H9 (cell line): Measurements from ENCODE around the gene AGT. TPM values are rescaled to one million over a fixed set of nuclear protein-coding genes. Genes with fewer than 3 reads are reported as not detected.

ENCODE experiments used
- DNase-seq: peaks from one replicate; pipeline ENCODE4 v3.0.0-alpha.2; 2017
- H2AFZ ChIP-seq: one replicate; pipeline ENCODE4 v1.6.1; 2013; ENCODE audit warnings: mild to moderate bottlenecking, low read length, control low read depth, moderate library complexity
- H2AK5ac ChIP-seq: 2 replicates; pipeline ENCODE4 v1.6.1; 2013; ENCODE audit warnings: low read length, control low read depth, mixed read lengths; ENCODE audit not compliant: insufficient read length
- H2BK120ac ChIP-seq: one replicate; pipeline ENCODE4 v1.6.1; 2013; ENCODE audit warnings: low read depth, mild to moderate bottlenecking, low read length, control low read depth, inconsistent platforms; ENCODE audit not compliant: poor library complexity, severe bottlenecking
- H2BK12ac ChIP-seq: 2 replicates; pipeline ENCODE4 v1.6.1; 2013; ENCODE audit warnings: low read length, control low read depth, mixed read lengths, low read depth; ENCODE audit not compliant: insufficient read length
- H2BK15ac ChIP-seq: 2 replicates; pipeline ENCODE4 v1.6.1; 2013; ENCODE audit warnings: low read depth, low read length, control low read depth
- H2BK20ac ChIP-seq: one replicate; pipeline ENCODE4 v1.6.1; 2013; ENCODE audit warnings: low read depth, mild to moderate bottlenecking, low read length, control low read depth, inconsistent platforms; ENCODE audit not compliant: poor library complexity, severe bottlenecking
- H2BK5ac ChIP-seq: 2 replicates; pipeline ENCODE4 v1.6.1; 2013; ENCODE audit warnings: low read length, control low read depth, mixed read lengths; ENCODE audit not compliant: insufficient read length
- H3K14ac ChIP-seq: 2 replicates; pipeline ENCODE4 v1.6.1; 2013; ENCODE audit warnings: low read length, control low read depth; ENCODE audit not compliant: insufficient read depth
- H3K18ac ChIP-seq: 2 replicates; pipeline ENCODE4 v1.6.1; 2013; ENCODE audit warnings: low read depth, mild to moderate bottlenecking, mixed read lengths, low read length, control low read depth; ENCODE audit not compliant: insufficient read length
- H3K23ac ChIP-seq: 2 replicates; pipeline ENCODE4 v1.6.1; 2013; ENCODE audit warnings: low read length, control low read depth, mixed read lengths, low read depth; ENCODE audit not compliant: insufficient read length
- H3K23me2 ChIP-seq: 2 replicates; pipeline ENCODE4 v1.6.1; 2013; ENCODE audit warnings: low read depth, mild to moderate bottlenecking, mixed read lengths, low read length, control low read depth; ENCODE audit not compliant: insufficient read length, poor library complexity, severe bottlenecking
- H3K27ac ChIP-seq: 2 replicates; pipeline ENCODE4 v1.5.1; 2013; ENCODE audit warnings: low read length, control low read depth, mixed read lengths, low read depth; ENCODE audit not compliant: insufficient read length
- H3K27me3 ChIP-seq: 2 replicates; pipeline ENCODE4 v1.6.1; 2013; ENCODE audit warnings: low read length, control low read depth, inconsistent platforms; ENCODE audit not compliant: insufficient read depth
- H3K4ac ChIP-seq: 2 replicates; pipeline ENCODE4 v1.6.1; 2013; ENCODE audit warnings: low read depth, mild to moderate bottlenecking, control low read depth, inconsistent platforms, low read length, moderate library complexity
- H3K4me1 ChIP-seq: 2 replicates; pipeline ENCODE4 v1.6.1; 2013; ENCODE audit warnings: low read length, control low read depth, inconsistent platforms; ENCODE audit not compliant: insufficient read depth
- H3K4me2 ChIP-seq: 2 replicates; pipeline ENCODE4 v1.6.1; 2013; ENCODE audit warnings: low read length, control low read depth, mixed read lengths; ENCODE audit not compliant: insufficient read length, insufficient read depth
- H3K56ac ChIP-seq: 2 replicates; pipeline ENCODE4 v1.6.1; 2013; ENCODE audit warnings: low read depth, mild to moderate bottlenecking, mixed read lengths, low read length, control low read depth; ENCODE audit not compliant: insufficient read length
- H3K79me1 ChIP-seq: 2 replicates; pipeline ENCODE4 v1.6.1; 2013; ENCODE audit warnings: low read depth, mild to moderate bottlenecking, moderate library complexity, low read length, control low read depth, inconsistent platforms; ENCODE audit not compliant: insufficient read depth, poor library complexity, severe bottlenecking
- H3K79me2 ChIP-seq: 2 replicates; pipeline ENCODE4 v1.6.1; 2013; ENCODE audit warnings: low read length, control low read depth, inconsistent platforms; ENCODE audit not compliant: insufficient read depth
- H3K9ac ChIP-seq: 2 replicates; pipeline ENCODE4 v1.6.1; 2013; ENCODE audit warnings: low read length, control low read depth, mixed read lengths; ENCODE audit not compliant: insufficient read length; ENCODE audit errors: extremely low read depth
- H3K9me3 ChIP-seq: one replicate; pipeline ENCODE4 v1.6.1; 2013; ENCODE audit warnings: low read depth, low read length, inconsistent platforms; ENCODE audit not compliant: control insufficient read depth
- H3T11ph ChIP-seq: one replicate; pipeline ENCODE4 v1.6.1; 2013; ENCODE audit warnings: mild to moderate bottlenecking, low read length, control low read depth, inconsistent platforms
- H4K20me1 ChIP-seq: one replicate; pipeline ENCODE4 v1.6.1; 2013; ENCODE audit not compliant: control insufficient read depth, insufficient read length, insufficient read depth
- H4K5ac ChIP-seq: 2 replicates; pipeline ENCODE4 v1.6.1; 2013; ENCODE audit warnings: low read depth, mild to moderate bottlenecking, mixed read lengths, low read length, control low read depth; ENCODE audit not compliant: insufficient read length
- H4K8ac ChIP-seq: replicated peaks from 2 replicates; pipeline ENCODE4 v1.6.1; 2013; ENCODE audit warnings: low read length, control low read depth, mixed read lengths, low read depth; ENCODE audit not compliant: insufficient read length
- H4K91ac ChIP-seq: 2 replicates; pipeline ENCODE4 v1.6.1; 2013; ENCODE audit warnings: low read depth, mild to moderate bottlenecking, moderate library complexity, mixed read lengths, low read length, control low read depth; ENCODE audit not compliant: insufficient read length
- H3K27ac Mint-ChIP-seq, 3 experiments: 2 replicates in 2 of 3; 3 replicates in 1 of 3; pipeline ENCODE4 v1.8.0; 2020 to 2021; ENCODE audit warnings: mixed read lengths in 3 of 3, mild to moderate bottlenecking in 1 of 3, moderate library complexity in 1 of 3
- H3K27me3 Mint-ChIP-seq: 2 replicates; pipeline ENCODE4 v1.8.0; 2021; ENCODE audit warnings: low read depth, mild to moderate bottlenecking, moderate library complexity, mixed read lengths
- H3K36me3 Mint-ChIP-seq, 3 experiments: 2 replicates in 2 of 3; 3 replicates in 1 of 3; pipeline ENCODE4 v1.8.0; 2020 to 2021; ENCODE audit warnings: low read depth in 3 of 3, mixed read lengths in 3 of 3; ENCODE audit not compliant: insufficient read depth in 1 of 3
- H3K4me1 Mint-ChIP-seq, 2 experiments: 2 replicates each; pipeline ENCODE4 v1.8.0; 2020; ENCODE audit warnings: mixed read lengths in 2 of 2
- H3K4me3 Mint-ChIP-seq, 2 experiments: 2 replicates in 1 of 2; 3 replicates in 1 of 2; pipeline ENCODE4 v1.8.0; 2020 to 2021; ENCODE audit warnings: mild to moderate bottlenecking in 2 of 2, mixed read lengths in 2 of 2, moderate library complexity in 1 of 2
- H3K9me3 Mint-ChIP-seq, 2 experiments: 2 replicates in 1 of 2; 3 replicates in 1 of 2; pipeline ENCODE4 v1.8.0; 2020; ENCODE audit warnings: mild to moderate bottlenecking in 2 of 2, mixed read lengths in 2 of 2, moderate library complexity in 1 of 2
- WGBS: extraction: QIAGEN DNeasy Blood & Tissue Kit; methylation state at CpG from one replicate; pipeline ENCODE4 v1.1.7; 2013; ENCODE audit warnings: missing lambda C conversion rate, low lambda C conversion rate, mixed read lengths; ENCODE audit not compliant: insufficient read length; ENCODE audit errors: extremely low coverage; 5-methylcytosine and 5-hydroxymethylcytosine counted together
- long read RNA-seq: library from polyadenylated mRNA; unstranded; transcript quantifications from one replicate; pipeline ENCODE4 v2.0.0, GENCODE V29; 2020
- total RNA-seq: library from RNA; stranded (reverse); gene quantifications from 2 replicates; pipeline ENCODE4 v1.2.1, GENCODE V29; 2021
- TF ChIP-seq, protein P1 (sequence below): fragments of 200-600 bp; sonication (generic); conservative IDR thresholded peaks from 3 replicates; pipeline ENCODE4 v1.8.0; 2021; ENCODE audit warnings: antibody characterized with exemption, mild to moderate bottlenecking

Gene AGT
- not detected in 2 replicates for total RNA-seq
- long read RNA-seq = 0 reads

GRCh38 chr1:230713915-230714764, at the start of gene AGT:
AGT (minus strand) TSS chr1:230714122; CDS start chr1:230710823, 3,299 bp downstream.
- no peaks in the 10 kb centered on the region for H3K23me2 ChIP-seq
- no peak within 1 kb of the TSS for H2BK12ac ChIP-seq
- no peaks in the 10 kb centered on the region for H4K20me1 ChIP-seq
- no peak within 1 kb of the TSS for H3K4me2 ChIP-seq
- H2AFZ ChIP-seq = no peak within 1 kb of the TSS
- H4K91ac ChIP-seq = no peak within 1 kb of the TSS
- WGBS = no CpG with 5 or more reads among the region's 24 CpGs
- H3K4me3 Mint-ChIP-seq = no peak within 1 kb of the TSS
- no peak within 1 kb of the TSS for H3K18ac ChIP-seq
- no peak within 1 kb of the TSS for H3K4ac ChIP-seq
- no peak within 1 kb of the TSS for H3K27ac Mint-ChIP-seq
- no peak within 1 kb of the TSS for H3K23ac ChIP-seq
- H3K56ac ChIP-seq = no peak within 1 kb of the TSS
- peaks cover 9% of the 10 kb centered on the region for H3K27me3 Mint-ChIP-seq
- H3K79me2 ChIP-seq = no peaks in the 10 kb centered on the region
- TF ChIP-seq, protein P1, sequence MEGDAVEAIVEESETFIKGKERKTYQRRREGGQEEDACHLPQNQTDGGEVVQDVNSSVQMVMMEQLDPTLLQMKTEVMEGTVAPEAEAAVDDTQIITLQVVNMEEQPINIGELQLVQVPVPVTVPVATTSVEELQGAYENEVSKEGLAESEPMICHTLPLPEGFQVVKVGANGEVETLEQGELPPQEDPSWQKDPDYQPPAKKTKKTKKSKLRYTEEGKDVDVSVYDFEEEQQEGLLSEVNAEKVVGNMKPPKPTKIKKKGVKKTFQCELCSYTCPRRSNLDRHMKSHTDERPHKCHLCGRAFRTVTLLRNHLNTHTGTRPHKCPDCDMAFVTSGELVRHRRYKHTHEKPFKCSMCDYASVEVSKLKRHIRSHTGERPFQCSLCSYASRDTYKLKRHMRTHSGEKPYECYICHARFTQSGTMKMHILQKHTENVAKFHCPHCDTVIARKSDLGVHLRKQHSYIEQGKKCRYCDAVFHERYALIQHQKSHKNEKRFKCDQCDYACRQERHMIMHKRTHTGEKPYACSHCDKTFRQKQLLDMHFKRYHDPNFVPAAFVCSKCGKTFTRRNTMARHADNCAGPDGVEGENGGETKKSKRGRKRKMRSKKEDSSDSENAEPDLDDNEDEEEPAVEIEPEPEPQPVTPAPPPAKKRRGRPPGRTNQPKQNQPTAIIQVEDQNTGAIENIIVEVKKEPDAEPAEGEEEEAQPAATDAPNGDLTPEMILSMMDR = no peak
- H3K4me1 Mint-ChIP-seq = peaks cover 11 to 20% of the 10 kb centered on the region in 2 experiments
- no peak within 1 kb of the TSS for H2BK15ac ChIP-seq
- H3K36me3 Mint-ChIP-seq = no peaks in the 10 kb centered on the region
- no peaks in the 10 kb centered on the region for H3K4me1 ChIP-seq
- no peak within 1 kb of the TSS for H3T11ph ChIP-seq
- no peak within 1 kb of the TSS for H2BK20ac ChIP-seq
- H4K8ac ChIP-seq = no peak within 1 kb of the TSS
- no peak within 1 kb of the TSS for H2BK5ac ChIP-seq
- H3K9me3 Mint-ChIP-seq = peaks cover 0 to 3% of the 10 kb centered on the region in 2 experiments; a peak in 1 of 5 replicates
- no peak within 1 kb of the TSS for H3K14ac ChIP-seq
- no peaks in the 10 kb centered on the region for H3K27me3 ChIP-seq
- no peak for DNase-seq
- H3K9me3 ChIP-seq = no peaks in the 10 kb centered on the region
- no peak within 1 kb of the TSS for H2BK120ac ChIP-seq
- H3K27ac ChIP-seq = no peak within 1 kb of the TSS
- H3K79me1 ChIP-seq = no peaks in the 10 kb centered on the region
- H2AK5ac ChIP-seq = no peak within 1 kb of the TSS
- no peak within 1 kb of the TSS for H3K9ac ChIP-seq
- no peak within 1 kb of the TSS for H4K5ac ChIP-seq
